Measurements from ENCODE around the gene CAMK2B. TPM values are rescaled to one million over a fixed set of nuclear protein-coding genes. Genes with fewer than 3 reads are reported as not detected.

Gene CAMK2B
- total RNA-seq, 1 donor from 2014 or later: 98.0 TPM

DNA sequence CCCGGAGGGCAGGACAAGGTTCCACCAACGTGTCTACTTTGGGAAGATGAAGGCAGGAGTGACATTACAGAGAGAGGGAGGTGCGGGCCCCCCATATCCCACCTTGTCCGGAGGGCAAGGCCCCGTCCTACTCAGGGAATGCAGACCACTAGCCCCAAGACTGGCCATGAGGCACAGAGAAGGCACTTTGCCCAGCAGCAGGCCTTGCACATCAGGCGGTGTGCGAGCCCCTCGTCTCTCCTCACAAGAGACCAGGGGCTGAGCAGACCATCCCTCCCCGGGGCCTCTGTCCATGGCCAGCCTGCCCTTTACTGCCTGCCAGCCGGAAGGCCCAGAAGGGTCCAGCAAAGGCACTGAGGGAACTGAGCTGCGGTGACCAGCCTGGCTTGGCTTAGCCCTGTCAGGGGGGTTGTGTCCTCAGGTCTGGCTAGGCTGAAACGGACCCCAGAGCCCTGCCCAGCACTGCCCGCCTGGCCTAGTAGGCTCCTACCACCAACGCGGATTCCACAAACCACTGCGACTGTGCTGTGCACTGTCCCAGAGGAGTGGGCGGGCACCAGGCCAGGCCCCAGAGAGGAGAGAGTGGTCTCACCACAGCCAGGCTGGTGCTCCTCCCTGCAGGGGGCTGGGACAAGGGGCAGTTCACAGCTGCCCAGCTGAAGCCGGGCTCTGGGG, 16.7 kb downstream of the CAMK2B start:
- intact Hi-C loops (cut with micrococcal nuclease): no loop called here
- no peak for DNase-seq
- Histone ChIP-seq H3K4me1 (peaks cover 56% of the 10 kb centered on the region), H3K4me3 (no peak overlapping the region), H3K36me3 (no peaks in the 10 kb centered on the region), H3K27me3 (ENCODE audit: low read depth) (peaks cover 11% of the 10 kb centered on the region), H3K27ac (replicated peaks) (peak overlapping the region; percentile 84), H3K9me3 (replicated peaks) (no peaks in the 10 kb centered on the region)
- TF ChIP-seq, protein P1, sequence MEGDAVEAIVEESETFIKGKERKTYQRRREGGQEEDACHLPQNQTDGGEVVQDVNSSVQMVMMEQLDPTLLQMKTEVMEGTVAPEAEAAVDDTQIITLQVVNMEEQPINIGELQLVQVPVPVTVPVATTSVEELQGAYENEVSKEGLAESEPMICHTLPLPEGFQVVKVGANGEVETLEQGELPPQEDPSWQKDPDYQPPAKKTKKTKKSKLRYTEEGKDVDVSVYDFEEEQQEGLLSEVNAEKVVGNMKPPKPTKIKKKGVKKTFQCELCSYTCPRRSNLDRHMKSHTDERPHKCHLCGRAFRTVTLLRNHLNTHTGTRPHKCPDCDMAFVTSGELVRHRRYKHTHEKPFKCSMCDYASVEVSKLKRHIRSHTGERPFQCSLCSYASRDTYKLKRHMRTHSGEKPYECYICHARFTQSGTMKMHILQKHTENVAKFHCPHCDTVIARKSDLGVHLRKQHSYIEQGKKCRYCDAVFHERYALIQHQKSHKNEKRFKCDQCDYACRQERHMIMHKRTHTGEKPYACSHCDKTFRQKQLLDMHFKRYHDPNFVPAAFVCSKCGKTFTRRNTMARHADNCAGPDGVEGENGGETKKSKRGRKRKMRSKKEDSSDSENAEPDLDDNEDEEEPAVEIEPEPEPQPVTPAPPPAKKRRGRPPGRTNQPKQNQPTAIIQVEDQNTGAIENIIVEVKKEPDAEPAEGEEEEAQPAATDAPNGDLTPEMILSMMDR (IDR thresholded peaks at IDR 0.05; ENCODE audit: borderline replicate concordance): no peak

DNA sequence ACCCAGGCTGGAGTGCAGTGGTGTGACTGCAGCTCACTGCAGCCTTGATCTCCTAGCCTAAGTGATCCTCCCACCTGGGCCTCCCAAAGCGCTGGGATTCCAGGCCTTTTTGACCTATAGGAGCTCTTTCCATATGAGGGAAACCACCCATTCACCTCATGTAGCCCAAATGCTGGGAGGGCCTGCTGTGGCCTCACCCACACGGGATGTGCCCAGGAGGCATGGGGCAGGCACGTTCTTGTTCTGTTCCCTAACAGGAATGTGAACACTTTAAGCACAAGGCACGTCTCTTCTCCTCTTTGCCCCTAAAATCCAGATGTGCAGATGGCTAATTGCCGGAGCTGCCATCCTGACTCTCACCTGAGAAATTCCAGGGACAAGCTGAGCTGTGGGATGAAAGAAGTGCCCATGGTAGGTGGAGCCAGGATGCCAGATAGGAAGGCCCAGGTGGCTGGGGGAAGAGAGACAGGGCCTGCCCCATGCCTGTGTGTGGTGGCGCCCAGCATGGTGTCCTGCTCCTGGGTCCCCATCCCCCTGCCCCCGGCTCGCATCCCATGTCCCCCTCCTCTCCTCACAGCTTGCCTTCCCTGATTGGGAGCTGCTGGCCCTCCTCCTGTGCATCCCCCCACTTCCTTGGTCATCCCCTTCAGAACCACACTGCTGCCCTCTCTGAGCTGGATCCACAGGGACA, 17.3 kb downstream of the CAMK2B start:
- DNase-seq: no peak
- intact Hi-C loops (cut with micrococcal nuclease): no loop called here
- TF ChIP-seq, protein P1 (IDR thresholded peaks at IDR 0.05; ENCODE audit: borderline replicate concordance): no peak
- Histone ChIP-seq H3K4me1 (peaks cover 51% of the 10 kb centered on the region), H3K27ac (replicated peaks) (peak overlapping the region; percentile 84), H3K4me3 (no peak overlapping the region), H3K36me3 (no peaks in the 10 kb centered on the region), H3K27me3 (ENCODE audit: low read depth) (peaks cover 11% of the 10 kb centered on the region), H3K9me3 (replicated peaks) (no peaks in the 10 kb centered on the region)

DNA sequence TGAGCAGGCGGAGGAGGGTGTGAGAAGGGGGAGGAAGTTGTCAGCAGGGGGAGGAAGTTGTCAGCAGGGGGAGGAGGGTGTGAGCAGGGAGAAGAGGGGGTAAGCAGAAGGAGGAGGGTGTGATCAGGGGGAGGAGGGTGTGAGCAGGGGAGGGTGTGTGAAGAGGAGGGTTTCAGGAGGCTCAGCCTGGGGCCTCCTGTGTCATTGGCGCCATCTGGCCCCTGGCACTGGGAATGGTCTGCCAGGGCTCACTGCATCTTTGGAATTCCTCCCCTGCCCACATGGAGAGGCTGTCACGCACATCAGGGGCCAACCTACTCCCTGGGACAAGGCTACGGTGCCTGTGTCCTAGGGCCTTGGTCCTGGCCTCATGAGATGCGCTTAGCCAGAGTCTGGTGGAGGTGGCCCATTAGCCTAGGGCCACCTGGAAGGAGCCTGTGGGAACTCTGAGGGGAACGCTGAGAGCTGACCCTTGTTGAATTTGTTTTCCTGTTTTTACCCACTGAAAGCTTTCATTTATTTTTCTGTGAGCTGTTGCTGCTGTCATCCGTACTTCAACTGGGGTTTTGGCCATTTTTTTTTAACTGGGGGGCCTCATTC, 18.0 kb downstream of the CAMK2B start:
- Histone ChIP-seq H3K36me3 (no peaks in the 10 kb centered on the region), H3K9me3 (replicated peaks) (peaks cover 5% of the 10 kb centered on the region), H3K27ac (replicated peaks) (peak overlapping the region; percentile 84), H3K27me3 (ENCODE audit: low read depth) (peaks cover 11% of the 10 kb centered on the region), H3K4me3 (no peak overlapping the region), H3K4me1 (peaks cover 44% of the 10 kb centered on the region)
- intact Hi-C loops (cut with micrococcal nuclease): no loop called here
- DNase-seq: no peak
- TF ChIP-seq, protein P1 (IDR thresholded peaks at IDR 0.05; ENCODE audit: borderline replicate concordance): peak; percentile 51

DNA sequence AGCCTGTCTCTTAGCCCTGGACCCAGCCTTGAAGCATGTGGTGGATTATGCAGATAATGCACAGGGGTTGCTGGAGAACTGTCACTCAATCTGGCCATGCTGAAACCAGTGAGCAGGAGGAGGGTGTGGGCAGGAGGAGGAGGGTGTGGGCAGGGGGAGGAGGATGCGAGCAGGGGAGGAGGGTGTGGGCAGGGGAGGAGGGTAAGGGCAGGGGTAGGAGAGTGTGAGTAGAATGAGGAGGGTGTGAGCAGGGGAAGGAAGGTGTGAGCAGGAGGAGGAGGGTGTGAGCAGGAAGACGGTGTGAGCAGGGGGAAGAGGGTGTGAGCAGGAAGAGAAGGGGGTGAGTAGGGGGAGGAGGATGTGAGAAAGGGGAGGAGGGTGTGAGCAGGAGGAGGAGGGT, 18.8 kb downstream of the CAMK2B start:
- Histone ChIP-seq H3K27me3 (ENCODE audit: low read depth) (peaks cover 11% of the 10 kb centered on the region), H3K27ac (replicated peaks) (no peak overlapping the region), H3K9me3 (replicated peaks) (peaks cover 13% of the 10 kb centered on the region), H3K36me3 (no peaks in the 10 kb centered on the region), H3K4me3 (no peak overlapping the region), H3K4me1 (peaks cover 36% of the 10 kb centered on the region)
- DNase-seq: no peak
- intact Hi-C loops (cut with micrococcal nuclease): no loop called here
- TF ChIP-seq, protein P1 (IDR thresholded peaks at IDR 0.05; ENCODE audit: borderline replicate concordance): no peak

DNA sequence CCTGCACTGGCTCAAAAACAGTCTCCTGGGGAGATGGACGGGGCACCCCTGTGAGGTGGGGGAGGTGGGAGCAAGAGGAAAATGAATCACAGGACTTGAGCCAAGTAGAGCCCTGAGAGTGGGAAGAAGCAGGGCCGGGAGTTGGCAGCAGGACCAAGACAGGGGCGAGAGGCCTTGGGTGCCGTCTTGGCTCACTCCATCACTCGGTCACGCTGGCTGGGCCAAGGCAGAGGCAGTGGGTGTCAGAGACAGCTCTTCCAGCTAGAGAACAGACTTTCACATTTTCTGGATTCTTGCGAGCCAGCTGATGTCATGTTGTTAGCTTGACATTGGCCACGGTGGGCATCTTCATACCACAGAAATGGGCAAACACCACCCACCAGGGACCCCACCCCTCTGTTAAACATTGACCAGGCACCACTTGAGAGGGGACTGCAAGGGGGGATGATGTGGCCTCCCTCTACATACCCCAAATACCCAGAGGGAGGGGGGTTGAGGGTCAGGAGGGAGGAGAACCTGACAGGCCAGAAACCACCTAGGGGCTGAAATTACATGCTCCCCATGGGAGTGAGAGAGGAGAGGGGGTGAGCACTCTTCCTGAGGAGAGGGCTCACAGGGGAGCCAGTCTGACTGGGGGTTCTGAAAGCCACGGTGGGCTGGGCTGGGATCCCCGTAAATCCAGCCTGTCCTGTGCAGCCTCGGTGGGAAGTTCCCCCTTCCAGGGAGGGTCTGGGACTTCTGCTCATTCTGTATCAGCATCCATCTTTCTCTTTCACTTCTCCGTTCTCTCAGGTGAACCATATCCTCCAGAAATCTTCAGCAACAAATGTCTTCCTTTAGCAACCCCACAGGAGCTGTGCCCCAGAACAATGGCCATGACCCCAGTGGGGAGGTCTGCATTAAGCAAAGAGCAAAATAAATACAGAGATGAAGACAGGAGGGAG, 19.6 kb downstream of the CAMK2B start:
- H3K27ac ChIP-seq (replicated peaks): no peak overlapping the region
- H3K4me3 ChIP-seq: no peak overlapping the region
- TF ChIP-seq, protein P1 (IDR thresholded peaks at IDR 0.05; ENCODE audit: borderline replicate concordance): no peak
- intact Hi-C loops (cut with micrococcal nuclease): no loop called here
- H3K36me3 ChIP-seq: no peaks in the 10 kb centered on the region
- H3K4me1 ChIP-seq: peaks cover 34% of the 10 kb centered on the region
- H3K9me3 ChIP-seq (replicated peaks): peaks cover 15% of the 10 kb centered on the region
- no peak for DNase-seq
- peaks cover 11% of the 10 kb centered on the region for H3K27me3 ChIP-seq (ENCODE audit: low read depth)

All from left ventricle myocardium inferior (tissue), 1 donor.